IPS DF 6.9 (cell line): ENCODE data around the gene LURAP1L.

ENCODE experiments used
- DNase-seq: peaks from one replicate; pipeline ENCODE4 v3.0.0-alpha.2; 2013; ENCODE audit warnings: low read depth, low spot score
- H3K27ac ChIP-seq: one replicate; pipeline ENCODE4 v1.5.1; 2013; ENCODE audit warnings: low read length, control low read depth
- H3K27me3 ChIP-seq: 2 replicates; pipeline ENCODE4 v1.6.1; 2013; ENCODE audit warnings: mild to moderate bottlenecking, low read length; ENCODE audit not compliant: control insufficient read depth, insufficient read depth
- H3K36me3 ChIP-seq: 2 replicates; pipeline ENCODE4 v1.6.1; 2013; ENCODE audit warnings: low read length; ENCODE audit not compliant: control insufficient read depth, insufficient read depth
- H3K4me1 ChIP-seq: 2 replicates; pipeline ENCODE4 v1.6.1; 2013; ENCODE audit warnings: low read length; ENCODE audit not compliant: control insufficient read depth, insufficient read depth
- H3K4me3 ChIP-seq: 2 replicates; pipeline ENCODE4 v1.5.1; 2013; ENCODE audit warnings: mild to moderate bottlenecking, low read length
- H3K9me3 ChIP-seq: 2 replicates; pipeline ENCODE4 v1.6.1; 2013; ENCODE audit warnings: low read length, inconsistent platforms; ENCODE audit not compliant: control insufficient read depth, insufficient read depth
- WGBS: extraction: QIAGEN DNeasy Blood & Tissue Kit; methylation state at CpG from one replicate; pipeline ENCODE4 v1.1.7; 2013; ENCODE audit warnings: mixed read lengths, missing lambda C conversion rate; ENCODE audit not compliant: insufficient read length, insufficient coverage; 5-methylcytosine and 5-hydroxymethylcytosine counted together

The LURAP1L gene

GRCh38 chr9:12775679-12776512 is 1.1 kb downstream of the LURAP1L start:
- H3K27ac ChIP-seq, result no peak overlapping the region

GRCh38 chr9:12776513-12777055 is 1.8 kb downstream of the LURAP1L start:
- Histone ChIP-seq H3K27ac (no peak overlapping the region), H3K36me3 (no peaks in the 10 kb centered on the region), H3K27me3 (peaks cover 1% of the 10 kb centered on the region; the same call in 1 of the 2 replicates), H3K9me3 (no peaks in the 10 kb centered on the region), H3K4me3 (peak overlapping the region; percentile 75; the same call in 1 of the 2 replicates), H3K4me1 (no peaks in the 10 kb centered on the region; the same call in 1 of the 2 replicates)
- no CpG with 5 or more reads among the region's 8 CpGs for WGBS
- DNase-seq, result no peak

More at GRCh38 chr9:12775679-12776512, 1.1 kb downstream of the LURAP1L start:
- Histone ChIP-seq H3K36me3 (no peaks in the 10 kb centered on the region), H3K4me3 (peak overlapping the region; percentile 75; the same call in 1 of the 2 replicates), H3K9me3 (no peaks in the 10 kb centered on the region), H3K4me1 (no peaks in the 10 kb centered on the region; the same call in 1 of the 2 replicates), H3K27me3 (peaks cover 1% of the 10 kb centered on the region; the same call in 1 of the 2 replicates)
- no peak for DNase-seq
- WGBS, result no CpG with 5 or more reads among the region's 50 CpGs

- H3K4me3 ChIP-seq, result no peak overlapping the region
- WGBS, result no CpG with 5 or more reads among the region's 7 CpGs
Observed at GRCh38 chr9:12777121-12778022, 2.6 kb downstream of the LURAP1L start.

GRCh38 chr9:12778389-12778788 is 3.6 kb downstream of the LURAP1L start:
- no peak for DNase-seq
- WGBS, result no CpG with 5 or more reads among the region's 3 CpGs
- Histone ChIP-seq H3K4me3 (no peak overlapping the region), H3K27ac (no peak overlapping the region), H3K4me1 (no peaks in the 10 kb centered on the region; the same call in 1 of the 2 replicates), H3K36me3 (no peaks in the 10 kb centered on the region), H3K27me3 (peaks cover 1% of the 10 kb centered on the region; the same call in 1 of the 2 replicates), H3K9me3 (no peaks in the 10 kb centered on the region)

More at GRCh38 chr9:12777121-12778022, 2.6 kb downstream of the LURAP1L start:
- Histone ChIP-seq H3K36me3 (no peaks in the 10 kb centered on the region), H3K9me3 (no peaks in the 10 kb centered on the region), H3K27ac (no peak overlapping the region), H3K27me3 (peaks cover 1% of the 10 kb centered on the region; the same call in 1 of the 2 replicates), H3K4me1 (no peaks in the 10 kb centered on the region; the same call in 1 of the 2 replicates)
- no peak for DNase-seq

- Histone ChIP-seq H3K4me1 (peaks cover 1% of the 10 kb centered on the region; the same call in 1 of the 2 replicates), H3K27me3 (no peaks in the 10 kb centered on the region), H3K27ac (no peak overlapping the region), H3K36me3 (no peaks in the 10 kb centered on the region), H3K9me3 (no peaks in the 10 kb centered on the region), H3K4me3 (no peak overlapping the region)
- no CpG with 5 or more reads among the region's 9 CpGs for WGBS
- no peak for DNase-seq
Observed at GRCh38 chr9:12781226-12781733, 6.5 kb downstream of the LURAP1L start.

- no peaks in the 10 kb centered on the region for H3K9me3 ChIP-seq
- H3K4me1 ChIP-seq, result 0 out of 2 replicates have a peak, but pooled peaks cover 1% of the 10 kb centered on the region
- no peaks in the 10 kb centered on the region for H3K27me3 ChIP-seq
- no peak overlapping the region for H3K27ac ChIP-seq
- H3K36me3 ChIP-seq, result no peaks in the 10 kb centered on the region
- H3K4me3 ChIP-seq, result no peak overlapping the region
- WGBS, result no CpG with 5 or more reads among the region's 1 CpG
- no peak for DNase-seq
Observed at GRCh38 chr9:12783767-12784460, 9.1 kb downstream of the LURAP1L start.

GRCh38 chr9:12784461-12785259 is 9.8 kb downstream of the LURAP1L start:
- no CpG with 5 or more reads among the region's 6 CpGs for WGBS

GRCh38 chr9:12785260-12785770 is 10.5 kb downstream of the LURAP1L start:
- Histone ChIP-seq H3K4me3 (no peak overlapping the region), H3K27ac (no peak overlapping the region), H3K36me3 (no peaks in the 10 kb centered on the region), H3K9me3 (no peaks in the 10 kb centered on the region), H3K27me3 (no peaks in the 10 kb centered on the region), H3K4me1 (0 out of 2 replicates have a peak, but pooled peaks cover 1% of the 10 kb centered on the region)
- WGBS, result no CpG with 5 or more reads among the region's 2 CpGs
- no peak for DNase-seq

More at GRCh38 chr9:12784461-12785259, 9.8 kb downstream of the LURAP1L start:
- Histone ChIP-seq H3K4me1 (0 out of 2 replicates have a peak, but pooled peaks cover 1% of the 10 kb centered on the region), H3K4me3 (no peak overlapping the region), H3K27me3 (no peaks in the 10 kb centered on the region), H3K27ac (no peak overlapping the region), H3K9me3 (no peaks in the 10 kb centered on the region), H3K36me3 (no peaks in the 10 kb centered on the region)
- no peak for DNase-seq

GRCh38 chr9:12785941-12786340 is 11.1 kb downstream of the LURAP1L start:
- Histone ChIP-seq H3K27me3 (no peaks in the 10 kb centered on the region), H3K4me3 (no peak overlapping the region), H3K4me1 (0 out of 2 replicates have a peak, but pooled peaks cover 1% of the 10 kb centered on the region), H3K9me3 (no peaks in the 10 kb centered on the region), H3K36me3 (no peaks in the 10 kb centered on the region), H3K27ac (no peak overlapping the region)
- no peak for DNase-seq
